NCI-H460 (cell line): ENCODE measurements around the gene BSND. TPM values are rescaled to one million over a fixed set of nuclear protein-coding genes. Genes with fewer than 3 reads are reported as not detected.

Experiments
- DNase-seq: peaks from one replicate; pipeline ENCODE4 v3.0.0-alpha.2; 2016; ENCODE audit warnings: low read depth; ENCODE audit errors: extremely low read depth
- total RNA-seq: library from RNA; depleted of rRNA; stranded (reverse); fragments of >200 nt; shearing (Covaris generic); gene quantifications from 2 replicates; pipeline ENCODE4 v1.2.3, GENCODE V29; 2014

Gene BSND
- total RNA-seq, 1 experiment from 2014 or later = not detected

DNA sequence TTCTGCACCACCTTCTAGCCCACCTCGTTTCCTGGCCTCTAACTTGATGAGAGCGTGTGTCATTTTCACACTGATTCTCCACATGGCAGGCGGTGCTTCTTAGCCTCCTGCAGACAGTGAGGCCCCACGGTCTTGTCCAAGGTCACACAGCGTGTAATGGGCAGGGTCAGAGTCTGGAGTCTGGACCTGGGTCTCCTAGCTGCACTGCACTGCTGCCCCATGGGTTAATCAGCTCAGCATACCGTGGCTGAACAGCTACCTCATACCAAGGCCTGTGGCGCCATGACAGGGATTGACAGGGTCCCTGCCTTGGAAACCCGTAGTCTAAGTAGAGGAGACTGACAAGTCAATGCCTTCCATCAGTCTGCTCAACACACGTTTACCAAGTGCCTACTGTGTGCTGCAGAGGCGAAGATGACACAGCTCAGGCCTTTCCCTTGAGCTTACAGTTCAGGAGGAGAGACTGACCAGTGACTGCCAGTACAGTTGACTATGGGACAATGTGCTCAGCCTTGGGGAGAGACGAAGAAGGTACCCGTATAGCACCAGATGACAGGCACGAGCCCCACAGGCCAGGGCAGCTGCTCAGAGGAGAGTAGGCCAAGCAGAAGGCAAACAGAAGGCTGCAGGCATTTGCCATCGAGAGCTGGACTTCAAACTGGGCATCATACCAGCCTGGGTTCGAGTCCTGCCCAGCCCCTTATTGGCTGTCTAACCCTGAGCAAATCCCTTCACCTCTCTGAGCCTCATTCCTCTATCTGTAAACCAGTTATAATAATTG lies 46.1 kb downstream of the BSND start:
- no peak for DNase-seq

DNA sequence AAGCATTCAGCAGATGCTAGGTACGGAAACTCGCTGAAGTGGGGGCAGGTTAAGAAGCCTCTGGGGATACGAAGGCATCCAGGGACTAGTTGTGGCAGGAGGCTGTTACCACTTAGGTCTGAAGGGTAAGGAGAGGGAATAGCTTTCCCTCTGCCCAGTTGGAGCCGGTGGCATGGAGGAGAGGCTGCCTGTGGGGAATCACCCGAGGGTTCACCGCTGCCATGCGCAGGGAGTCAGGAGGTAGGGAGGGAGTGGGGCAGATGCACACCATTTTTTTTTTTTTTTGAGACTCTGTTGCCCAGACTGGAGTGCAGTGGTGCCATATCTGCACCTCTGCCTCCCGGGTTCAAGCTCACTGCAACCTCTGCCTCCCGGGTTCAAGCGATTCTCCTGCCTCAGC lies 46.7 kb downstream of the BSND start:
- DNase-seq = no peak

DNA sequence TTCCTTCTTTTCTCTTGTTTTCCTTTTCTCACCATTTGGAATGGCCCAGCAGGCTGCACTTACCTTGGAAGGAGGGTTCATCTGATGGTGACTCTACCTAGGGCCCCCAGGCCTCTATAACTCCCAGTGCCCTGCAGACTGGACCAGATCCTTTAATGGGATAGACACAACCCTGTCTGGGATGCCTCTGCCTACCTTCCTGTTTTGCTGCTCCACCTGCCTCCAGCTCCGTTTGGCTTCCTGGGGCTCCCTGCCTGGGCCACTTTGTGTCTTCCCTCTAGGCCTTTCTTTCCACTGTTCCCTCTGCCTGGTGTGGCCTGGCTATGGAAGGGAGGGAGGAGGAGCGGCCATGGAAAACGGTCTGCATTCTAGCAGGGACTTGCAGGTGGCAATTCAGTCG lies 48.1 kb downstream of the BSND start:
- DNase-seq = no peak

DNA sequence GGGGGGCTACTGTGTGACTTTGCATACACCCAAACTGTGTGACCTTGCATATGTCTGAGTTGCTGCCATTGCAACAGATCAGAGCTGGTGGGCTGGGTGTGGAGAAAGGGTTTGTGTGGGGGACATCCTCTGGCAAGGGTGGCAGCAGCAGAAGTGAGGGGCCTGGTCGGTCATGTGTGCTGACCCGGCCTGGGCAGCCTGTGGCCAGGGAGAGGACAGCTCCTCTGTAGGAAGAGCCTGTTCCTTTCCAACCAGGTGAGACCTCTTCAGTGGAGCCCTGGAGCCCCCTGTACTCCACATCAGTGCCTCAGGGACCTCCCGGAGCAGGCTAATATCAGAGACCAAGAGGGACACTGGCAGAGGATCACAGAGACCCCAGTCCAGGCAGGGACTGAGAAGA lies 48.9 kb downstream of the BSND start:
- DNase-seq = no peak

DNA sequence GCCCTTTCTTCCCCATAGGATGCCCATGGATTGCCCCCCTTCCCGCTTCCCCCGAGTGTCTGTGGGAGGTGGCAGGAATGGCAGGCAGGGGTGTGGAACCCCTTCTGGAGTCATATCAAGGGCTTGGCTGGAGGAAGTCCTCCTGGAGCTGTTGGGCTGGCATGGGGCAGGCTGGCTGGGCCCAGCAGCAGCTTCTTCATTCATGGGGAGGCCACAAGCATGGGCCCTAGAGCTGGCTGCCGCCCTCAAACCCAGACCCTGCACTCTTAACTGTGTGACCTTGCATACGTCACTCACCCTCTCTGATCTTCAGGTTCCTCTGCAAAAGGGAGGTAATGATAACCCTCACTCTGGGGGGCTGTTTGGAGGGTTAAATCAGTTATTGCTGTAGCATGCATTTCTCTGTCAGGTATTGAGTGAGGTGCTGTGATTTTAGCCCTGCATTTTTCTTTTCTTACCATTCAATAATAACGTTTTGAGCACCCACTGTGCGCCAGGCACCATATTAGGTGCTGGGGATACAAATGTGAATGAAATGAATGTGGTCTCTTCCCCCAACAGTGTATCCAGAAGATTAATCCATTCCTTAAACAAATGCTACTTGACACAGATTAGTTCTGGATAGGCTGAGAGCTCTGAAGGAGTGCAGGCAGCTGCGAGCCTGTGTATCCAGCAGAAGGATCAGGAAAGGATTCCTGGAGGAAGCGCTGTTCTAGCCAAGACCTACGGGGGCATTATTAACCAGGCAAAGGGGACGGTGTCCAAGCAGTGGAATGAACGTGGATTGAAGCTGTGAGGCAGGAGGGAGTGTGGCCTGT lies 49.9 kb downstream of the BSND start:
- no peak for DNase-seq

DNA sequence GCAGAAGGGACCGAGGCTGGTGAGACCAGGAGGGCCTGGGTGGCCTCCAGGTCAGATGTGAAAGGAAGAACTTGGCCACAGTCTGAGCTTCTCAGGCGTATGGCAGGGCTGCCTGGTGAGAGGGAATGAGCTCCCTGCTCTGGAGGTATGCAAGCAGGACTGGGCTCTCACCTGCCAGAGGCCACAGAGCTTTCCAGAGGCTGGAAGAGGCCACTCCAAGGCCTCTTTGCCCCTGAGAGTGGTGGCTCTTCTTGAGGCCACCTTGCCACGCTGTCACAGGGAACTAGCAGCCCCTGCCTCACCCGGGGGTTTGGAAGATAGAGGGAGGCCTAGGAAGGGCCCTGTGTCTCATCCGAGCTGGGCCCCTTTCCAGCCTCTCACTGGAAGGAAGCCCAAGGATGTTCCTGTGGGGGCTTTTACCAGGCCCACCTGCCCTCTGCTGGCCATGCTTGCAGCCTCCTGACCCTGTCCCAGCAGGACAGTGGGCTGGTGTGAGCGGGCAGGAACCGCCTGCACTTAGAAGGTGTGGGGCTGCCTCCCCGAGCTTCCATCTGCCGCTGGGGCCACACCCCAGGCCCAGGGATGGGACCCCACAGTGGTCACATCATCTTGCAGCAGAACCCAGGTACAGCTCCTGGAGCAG lies 50.7 kb downstream of the BSND start:
- no peak for DNase-seq

DNA sequence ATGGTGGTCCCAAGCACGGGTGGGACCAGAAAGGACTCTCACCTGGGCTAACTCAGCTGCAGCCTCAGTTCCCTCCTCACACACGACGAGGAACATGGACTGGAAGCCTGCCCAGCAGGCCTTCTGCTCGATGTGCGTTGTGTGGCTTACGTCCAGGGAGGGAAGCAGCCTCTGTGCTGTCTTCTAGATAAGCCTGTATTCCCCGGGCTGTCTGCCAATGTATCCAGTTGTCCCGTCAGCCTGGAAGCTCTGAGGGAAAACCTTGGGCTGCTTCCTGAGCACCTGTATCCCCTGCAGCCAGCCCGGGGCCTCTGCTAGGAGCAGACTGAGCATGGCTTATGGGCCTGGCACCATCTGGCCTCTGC lies 51.2 kb downstream of the BSND start:
- no peak for DNase-seq

DNA sequence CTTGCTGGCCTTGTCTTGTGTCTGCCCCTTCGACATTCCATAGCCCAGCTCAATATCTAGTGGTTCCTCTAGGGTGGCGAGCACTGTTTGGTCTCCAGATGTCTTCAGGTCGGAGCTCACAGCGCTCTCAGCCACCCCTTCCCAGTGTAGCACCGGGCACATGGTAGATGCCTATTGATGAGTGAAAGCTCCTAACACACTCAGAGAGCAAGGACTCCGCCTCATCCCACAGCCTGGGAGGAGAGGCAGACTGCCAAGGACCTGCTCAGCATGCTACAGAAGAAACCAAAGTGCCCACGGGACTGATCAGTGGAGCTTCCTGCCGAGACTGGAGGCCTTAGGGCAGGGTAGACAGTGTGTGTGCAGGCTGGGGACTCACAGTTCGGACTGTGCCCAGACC lies 51.5 kb downstream of the BSND start:
- DNase-seq = no peak

DNA sequence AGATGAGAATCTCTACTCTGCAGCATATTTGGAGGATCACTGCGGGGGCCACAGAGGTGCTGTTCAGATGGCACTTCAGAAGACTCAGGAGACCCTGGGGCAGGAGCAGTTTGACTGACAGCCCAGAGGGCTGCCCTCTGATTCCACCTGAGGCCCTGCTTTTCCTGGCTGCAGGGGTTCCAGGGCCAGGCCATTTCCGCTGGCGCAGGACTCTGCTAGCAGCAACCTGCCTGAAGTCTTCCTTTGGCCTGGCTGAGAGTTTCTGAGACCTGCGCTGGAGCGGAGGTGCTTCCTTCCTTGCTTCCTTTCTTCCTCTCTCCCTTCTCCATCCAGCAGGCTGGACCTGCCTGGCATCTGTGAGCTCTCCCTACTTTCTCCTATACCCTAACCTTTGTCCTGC lies 52.4 kb downstream of the BSND start:
- DNase-seq = no peak

DNA sequence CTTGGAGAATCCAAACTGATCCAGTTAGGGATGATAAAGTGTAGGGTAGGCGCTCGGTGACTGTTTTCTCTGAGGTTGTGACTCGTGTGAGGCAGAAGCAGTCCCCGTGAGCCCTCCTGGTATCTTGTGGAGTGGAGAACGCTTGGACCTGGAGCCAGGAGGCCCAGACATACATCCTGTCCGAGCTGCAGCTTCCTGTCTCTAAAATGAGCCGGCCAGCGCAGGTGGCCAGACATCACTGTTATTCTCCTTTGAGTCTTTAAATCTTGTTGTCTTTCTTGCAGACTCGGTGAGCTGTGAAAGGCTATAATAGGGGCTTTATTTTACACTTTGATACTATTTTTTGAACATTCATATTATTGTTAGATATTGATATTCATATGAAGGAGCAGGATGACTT lies 52.9 kb downstream of the BSND start:
- no peak for DNase-seq

DNA sequence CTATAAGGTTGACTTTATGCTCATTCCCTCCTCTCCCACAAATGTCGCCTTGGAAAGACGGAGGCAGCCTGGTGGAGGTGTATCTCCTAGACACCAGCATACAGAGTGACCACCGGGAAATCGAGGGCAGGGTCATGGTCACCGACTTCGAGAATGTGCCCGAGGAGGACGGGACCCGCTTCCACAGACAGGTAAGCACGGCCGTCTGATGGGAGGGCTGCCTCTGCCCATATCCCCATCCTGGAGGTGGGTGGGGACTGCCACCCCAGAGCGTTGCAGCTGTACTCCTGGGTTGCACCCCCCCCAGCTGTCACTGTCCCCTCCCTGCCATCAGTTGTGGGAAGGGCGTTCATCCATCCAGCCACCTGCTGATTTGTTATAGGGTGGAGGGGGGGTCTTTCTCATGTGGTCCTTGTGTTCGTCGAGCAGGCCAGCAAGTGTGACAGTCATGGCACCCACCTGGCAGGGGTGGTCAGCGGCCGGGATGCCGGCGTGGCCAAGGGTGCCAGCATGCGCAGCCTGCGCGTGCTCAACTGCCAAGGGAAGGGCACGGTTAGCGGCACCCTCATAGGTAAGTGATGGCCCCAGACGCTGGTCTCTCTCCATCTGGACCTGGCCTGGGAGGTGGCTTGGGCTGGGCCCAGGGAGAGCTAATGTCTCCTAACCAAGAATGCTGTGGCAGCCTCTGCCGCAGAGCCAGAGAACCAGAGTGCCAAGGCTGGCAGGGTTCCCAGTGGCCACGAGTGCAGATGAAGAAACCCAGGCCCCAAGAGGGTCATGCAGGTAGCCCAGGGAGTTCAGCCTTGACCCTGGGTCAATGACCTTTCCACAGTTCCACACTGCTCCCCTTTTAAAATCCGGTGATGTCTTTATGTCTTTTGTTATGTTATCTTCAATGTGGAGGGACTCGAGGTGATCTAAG lies 53.7 kb downstream of the BSND start:
- DNase-seq = no peak

DNA sequence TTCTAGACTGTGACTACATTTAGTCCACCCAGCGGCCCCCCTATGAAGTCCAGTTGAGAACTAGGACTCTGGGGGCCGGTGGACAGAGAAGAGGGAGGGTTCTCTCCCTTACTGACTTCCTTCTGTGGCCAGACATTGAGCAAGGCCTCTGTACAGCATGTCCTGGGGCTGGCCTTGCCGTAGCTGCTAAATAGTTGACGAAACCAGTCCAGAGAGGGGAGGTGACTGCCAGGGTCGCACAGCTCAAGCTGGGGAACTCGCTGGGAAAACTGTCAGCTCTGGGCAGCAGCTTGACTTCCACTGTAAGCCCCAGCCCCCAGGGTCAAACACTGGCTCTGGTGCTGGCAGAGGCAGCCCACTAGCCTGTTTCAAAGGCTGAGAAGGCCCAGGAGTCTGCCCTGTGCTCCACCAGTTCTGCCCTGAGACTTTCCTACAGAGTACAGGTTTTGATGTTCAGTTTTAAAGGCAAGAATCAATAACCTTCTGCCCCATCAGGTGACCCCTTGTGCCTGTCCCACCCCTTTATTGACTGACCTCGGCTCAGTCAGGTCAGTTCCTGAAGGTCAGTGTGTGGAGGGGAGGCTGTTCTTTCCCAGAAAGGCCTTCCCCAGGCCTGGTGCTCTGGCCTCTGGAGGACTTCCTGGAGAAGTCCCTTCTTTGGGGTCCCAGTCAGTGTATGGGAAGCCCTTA lies 54.7 kb downstream of the BSND start:
- no peak for DNase-seq

DNA sequence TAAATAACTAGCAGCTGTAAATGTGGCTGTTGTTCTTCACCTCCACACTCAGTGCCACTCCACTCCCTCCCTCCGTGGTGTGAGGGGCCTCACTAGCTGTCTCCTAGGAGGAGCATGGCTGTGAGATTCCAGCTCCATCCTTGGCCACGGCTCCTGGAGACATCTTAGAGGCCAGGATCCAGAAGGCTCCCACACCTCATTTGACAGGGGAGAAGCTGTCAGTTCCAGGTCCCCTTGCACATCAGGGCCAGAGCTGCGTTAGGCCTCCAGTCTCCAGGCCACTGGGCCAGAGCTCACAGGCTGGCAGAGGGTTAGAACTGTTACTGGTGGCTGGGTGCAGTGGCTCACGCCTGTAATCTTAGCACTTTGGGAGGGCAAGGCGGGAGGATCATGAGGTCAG lies 55.7 kb downstream of the BSND start:
- no peak for DNase-seq

DNA sequence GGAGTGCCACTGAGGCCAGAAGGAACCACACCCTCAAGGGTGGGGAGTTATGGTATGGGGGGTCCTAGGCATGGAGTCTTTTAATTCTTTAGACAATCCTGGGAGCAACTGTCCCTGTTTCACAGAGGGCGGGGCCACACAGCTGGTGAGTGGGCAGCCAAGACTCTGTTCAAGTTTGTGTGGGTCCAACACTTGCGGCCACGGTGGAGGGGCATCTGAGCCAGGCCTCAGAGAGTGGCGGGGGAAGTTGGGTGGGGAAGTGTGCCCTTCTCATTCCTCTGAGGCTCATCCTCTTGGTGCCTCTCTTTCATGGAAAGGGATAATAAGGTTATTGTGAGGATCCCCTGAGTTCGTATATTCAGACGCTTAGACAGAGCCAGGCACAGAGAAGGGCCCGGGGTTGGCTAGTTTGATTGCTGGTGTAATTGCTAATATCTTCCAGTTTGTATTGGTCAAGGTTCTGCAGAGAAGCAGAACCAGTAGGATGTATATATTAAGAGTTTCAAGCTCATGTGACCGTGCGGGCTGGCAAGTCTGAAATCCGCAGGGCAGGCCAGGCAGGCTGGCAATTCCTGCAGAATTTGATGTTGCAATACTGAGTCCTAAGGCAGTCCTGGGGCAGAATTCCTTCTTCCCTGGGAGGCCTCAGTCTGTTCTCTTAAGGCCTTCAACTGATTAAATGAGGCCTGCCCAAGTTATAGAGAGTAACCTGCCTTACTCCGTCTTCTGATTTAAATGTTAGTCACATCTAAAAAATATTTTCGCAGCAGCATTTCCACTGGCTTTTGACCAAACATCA lies 56.5 kb downstream of the BSND start:
- DNase-seq = no peak

DNA sequence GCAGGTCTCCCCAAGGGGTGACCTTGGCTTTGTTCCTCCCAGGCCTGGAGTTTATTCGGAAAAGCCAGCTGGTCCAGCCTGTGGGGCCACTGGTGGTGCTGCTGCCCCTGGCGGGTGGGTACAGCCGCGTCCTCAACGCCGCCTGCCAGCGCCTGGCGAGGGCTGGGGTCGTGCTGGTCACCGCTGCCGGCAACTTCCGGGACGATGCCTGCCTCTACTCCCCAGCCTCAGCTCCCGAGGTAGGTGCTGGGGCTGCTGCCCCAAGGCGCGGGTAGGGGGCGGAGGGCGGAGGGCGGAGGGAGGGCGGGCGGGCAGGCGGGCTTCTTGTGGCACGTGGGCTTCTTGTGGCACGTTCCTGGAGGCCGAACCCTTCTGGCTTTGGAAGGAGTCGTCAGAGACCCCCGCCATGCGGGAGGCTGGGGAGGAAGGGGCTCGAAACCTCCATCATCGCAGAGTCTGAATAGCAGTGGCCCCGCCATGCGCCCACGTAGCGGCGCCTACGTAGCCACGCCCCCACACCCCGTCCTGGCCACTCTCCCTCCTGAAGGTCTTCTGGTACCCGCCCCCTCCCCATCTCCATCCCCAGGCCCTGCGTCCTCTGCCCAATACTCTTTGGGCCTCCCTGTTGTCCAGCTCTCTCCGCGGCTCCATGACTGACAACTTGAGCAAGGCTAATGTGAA lies 57.4 kb downstream of the BSND start:
- DNase-seq = no peak

DNA sequence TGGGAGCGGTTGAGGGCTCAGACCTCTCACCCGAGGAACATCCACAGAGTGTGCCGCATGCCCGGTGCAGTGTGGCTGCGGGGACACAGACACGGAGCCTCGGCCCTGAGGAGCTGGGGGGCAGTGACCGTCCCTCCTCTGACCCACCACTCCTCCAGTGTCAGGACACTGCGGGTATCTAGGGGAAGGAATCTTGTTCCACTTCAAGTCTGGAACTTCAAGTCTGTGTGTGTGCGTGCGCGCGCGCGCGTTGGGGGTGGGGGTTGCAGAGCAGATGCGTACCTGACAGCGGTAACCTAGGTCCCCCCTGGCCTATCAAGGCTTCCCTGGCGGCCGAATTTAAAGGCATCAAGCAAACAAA lies 57.9 kb downstream of the BSND start:
- no peak for DNase-seq

DNA sequence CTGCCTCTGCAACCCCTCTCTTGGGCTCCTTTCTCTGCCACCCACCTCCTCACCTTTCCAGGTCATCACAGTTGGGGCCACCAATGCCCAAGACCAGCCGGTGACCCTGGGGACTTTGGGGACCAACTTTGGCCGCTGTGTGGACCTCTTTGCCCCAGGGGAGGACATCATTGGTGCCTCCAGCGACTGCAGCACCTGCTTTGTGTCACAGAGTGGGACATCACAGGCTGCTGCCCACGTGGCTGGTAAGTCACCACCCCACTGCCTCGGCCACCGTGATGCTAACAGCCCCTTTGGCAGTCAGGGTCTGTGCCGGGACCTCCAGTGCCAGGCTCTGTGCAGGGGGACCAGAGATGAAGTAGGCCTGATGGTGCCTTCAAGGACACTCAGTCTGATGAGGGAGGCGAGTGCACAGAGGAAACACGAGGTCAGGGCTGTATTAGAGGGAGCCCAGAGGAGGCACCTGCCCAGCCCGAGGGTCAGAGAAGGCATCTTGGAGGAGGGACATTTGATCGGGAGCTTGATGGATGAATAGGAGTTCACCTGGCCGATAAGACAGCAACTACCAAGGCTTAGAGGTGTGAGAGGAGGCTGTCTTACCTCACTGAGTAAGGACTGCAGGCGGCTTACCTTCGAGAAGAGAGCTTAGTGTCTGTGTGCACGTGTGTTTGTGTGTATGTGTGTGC lies 58.7 kb downstream of the BSND start:
- DNase-seq = no peak

DNA sequence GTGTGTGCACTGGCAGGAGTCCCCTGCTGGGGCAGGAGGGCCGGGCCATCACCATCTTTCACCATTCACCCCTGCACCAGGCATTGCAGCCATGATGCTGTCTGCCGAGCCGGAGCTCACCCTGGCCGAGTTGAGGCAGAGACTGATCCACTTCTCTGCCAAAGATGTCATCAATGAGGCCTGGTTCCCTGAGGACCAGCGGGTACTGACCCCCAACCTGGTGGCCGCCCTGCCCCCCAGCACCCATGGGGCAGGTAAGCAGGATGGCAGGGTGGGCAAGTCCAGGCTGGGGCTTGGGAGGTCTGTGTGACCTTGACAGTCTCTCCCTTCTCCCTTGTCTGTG lies 59.2 kb downstream of the BSND start:
- DNase-seq = no peak
